GM21529 (cell line): ENCODE results near the gene TCERG1L.
"Not testable (repeated sequence)": the region's sequence is repeated elsewhere in the genome, so short reads cannot be mapped to it uniquely, and the experiment has no call there.

ENCODE experiments used
- ATAC-seq: cut with Tn5 transposase; IDR thresholded peaks from one replicate; pipeline ENCODE4 v1.9.1; 2021; ENCODE audit not compliant: unreplicated experiment

The TCERG1L gene

DNA sequence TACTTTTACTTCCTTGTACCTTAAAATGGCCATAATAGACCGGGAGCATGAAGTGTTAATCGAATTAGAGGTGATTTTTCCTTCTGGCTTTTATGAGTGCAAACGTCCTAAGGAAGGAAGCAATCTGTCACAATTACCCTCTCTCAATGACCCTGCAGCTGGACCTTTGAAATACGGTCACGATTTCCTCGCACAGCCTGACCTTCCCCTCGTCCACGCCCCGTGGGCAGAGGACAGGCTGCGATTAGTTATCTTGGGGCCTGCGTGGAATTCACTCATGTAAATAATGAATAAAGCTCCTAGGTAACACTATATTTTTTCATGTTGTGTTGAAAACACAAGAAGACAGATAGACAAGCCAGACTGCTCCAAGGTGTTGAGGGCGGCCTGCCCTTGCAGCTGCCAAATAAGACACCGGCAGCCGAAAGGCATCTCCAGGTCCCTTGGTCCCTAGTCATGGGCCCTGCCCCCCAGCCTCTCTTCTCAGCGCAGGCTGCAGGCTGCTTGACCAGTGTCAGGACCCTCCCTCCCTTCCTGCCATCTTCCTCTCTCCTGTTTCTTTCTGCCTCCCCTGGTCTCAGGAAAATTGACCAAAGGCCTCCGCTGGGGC is 199.9 kb downstream of the TCERG1L start:
- ATAC-seq, result no peak

DNA sequence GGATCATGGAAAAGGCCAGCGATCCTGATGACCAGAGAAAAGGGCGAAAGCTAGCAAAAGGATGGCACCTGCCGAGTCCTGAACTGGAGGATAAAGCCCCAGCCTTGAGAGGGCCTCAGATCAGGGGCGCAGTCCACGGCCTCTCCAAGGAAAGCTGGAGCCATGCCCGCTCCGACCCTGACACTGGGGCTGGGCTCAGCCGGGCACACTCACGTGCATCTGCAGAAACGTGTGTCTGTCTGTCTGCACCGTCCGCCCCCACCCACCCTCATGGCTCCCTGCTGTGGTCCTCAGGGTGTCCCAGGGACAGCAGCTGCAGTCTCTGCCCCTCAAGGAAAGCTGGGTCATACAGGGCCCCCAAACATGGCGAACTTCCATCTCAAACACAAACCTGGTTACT is 200.5 kb downstream of the TCERG1L start:
- ATAC-seq, result no peak

DNA sequence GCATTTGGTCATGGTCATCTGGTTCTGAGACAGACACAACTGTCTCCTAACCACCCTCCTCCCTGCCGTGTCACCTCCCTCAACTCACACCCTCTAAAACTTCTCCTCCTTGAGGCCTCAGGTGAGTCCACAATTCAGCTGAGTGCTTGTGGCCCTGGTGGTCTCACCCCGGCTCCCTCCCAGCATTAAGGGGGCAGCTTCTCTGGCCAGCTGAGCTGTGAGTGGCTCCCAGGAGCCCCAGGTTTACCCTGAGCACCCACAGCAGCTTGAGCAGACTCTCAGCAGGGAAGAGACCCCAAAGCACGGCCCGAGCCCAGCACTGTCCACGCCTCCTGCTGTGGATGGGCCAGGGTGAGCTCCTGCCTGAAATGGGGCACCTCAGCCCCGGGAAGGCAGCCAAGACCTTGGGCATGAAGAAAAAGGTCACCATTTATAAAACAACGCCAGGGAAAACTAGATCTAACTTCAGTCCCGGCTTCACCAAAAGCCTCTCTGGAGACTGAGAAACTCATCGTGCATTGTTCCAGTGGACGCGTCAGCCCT is 201.2 kb downstream of the TCERG1L start:
- no peak for ATAC-seq

DNA sequence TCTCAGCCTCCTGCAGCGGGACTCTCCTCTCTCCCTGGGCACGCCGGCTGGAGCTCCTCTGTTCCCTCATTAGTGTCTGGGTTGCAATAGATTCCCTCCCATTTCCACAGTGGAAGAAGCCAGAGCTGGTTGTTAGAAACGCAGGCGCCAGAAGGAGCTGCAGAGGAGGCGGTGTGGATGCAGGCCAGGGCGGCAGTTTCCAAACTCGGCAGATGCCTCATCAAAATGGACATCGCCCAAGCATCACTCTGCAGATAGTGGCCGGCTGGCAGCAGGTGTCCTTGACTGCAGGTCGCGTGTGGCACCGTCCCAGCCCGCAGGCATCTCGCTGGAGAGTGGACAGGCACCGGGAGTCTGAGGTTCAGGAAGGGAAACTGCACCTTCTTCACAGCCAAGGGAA is 201.8 kb downstream of the TCERG1L start:
- no peak for ATAC-seq

DNA sequence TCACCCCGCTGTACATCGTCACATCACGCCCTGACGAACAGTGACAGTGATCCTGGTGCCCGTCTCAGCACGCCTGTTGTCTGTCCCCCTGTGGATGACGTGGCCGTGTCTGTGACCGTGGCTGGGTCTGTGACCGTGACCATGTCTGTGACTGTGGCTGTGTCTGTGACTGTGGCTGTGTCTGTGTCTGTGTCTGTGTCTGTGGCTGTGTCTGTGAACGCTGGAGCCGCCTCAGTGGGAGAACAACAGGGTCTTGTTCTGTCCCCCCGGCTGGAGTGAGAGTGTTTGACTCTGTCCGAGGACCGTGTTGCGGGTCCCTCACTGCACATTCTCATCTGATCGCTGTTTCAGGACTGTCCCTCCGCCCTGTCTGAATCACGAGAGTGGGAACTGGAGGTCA is 202.2 kb downstream of the TCERG1L start:
- no peak for ATAC-seq

DNA sequence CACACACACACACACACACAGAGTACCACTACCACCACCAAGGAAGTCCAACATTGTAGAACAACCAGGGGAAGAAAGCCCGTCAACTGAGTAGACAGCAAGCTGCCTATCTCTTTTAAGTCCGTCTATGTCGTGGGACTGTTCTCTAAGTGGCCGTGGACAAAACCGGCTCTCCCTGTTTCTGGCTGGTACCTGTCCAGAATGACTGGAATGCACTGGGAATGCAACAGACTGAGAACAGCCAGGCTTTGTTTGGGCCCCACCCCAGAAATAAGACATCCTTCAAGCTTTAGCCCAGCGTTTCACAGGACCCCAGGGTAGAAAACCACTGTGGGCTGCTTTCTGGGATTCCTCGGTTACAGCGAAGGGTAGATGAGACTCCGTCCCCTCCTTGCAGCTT is 203.6 kb downstream of the TCERG1L start:
- no peak for ATAC-seq

DNA sequence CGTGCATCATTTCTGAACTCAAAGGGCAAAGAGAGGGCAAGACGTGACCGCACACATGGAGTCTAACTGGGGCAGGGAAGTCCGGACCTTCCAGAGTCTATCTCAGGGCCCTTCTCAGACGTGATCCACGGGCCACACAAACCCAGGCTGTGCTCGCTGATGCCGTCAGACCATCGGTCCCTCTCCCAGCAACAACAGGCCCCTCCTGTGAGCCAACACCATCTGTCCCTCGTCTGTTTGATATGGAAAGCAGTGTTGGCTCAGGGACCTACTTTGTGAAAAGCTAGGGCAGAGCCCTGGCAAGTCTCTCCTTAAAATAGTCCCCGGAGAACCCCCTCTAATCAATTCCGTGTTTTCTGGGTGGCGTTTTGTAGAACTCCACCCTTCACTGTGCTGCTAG is 208.8 kb downstream of the TCERG1L start:
- no peak for ATAC-seq

DNA sequence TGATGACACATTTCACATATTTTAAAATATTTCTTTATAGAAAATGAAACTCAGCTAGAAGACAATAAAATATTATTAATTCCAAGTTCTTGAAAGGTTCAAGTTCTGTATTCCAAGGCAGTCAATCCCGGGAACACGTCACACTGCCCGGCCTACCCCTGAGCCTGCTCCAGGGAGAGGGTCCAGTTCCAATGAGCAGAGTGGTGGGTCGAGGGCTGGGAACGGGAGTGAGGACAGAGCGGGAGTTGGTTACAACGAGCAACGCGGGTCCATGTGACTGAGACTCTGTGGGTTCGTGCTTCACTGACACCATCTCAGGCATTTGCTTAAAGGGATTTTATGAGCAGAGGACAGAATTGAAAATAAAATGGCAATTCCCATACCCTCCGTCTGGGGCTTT is 209.4 kb downstream of the TCERG1L start:
- no peak for ATAC-seq

DNA sequence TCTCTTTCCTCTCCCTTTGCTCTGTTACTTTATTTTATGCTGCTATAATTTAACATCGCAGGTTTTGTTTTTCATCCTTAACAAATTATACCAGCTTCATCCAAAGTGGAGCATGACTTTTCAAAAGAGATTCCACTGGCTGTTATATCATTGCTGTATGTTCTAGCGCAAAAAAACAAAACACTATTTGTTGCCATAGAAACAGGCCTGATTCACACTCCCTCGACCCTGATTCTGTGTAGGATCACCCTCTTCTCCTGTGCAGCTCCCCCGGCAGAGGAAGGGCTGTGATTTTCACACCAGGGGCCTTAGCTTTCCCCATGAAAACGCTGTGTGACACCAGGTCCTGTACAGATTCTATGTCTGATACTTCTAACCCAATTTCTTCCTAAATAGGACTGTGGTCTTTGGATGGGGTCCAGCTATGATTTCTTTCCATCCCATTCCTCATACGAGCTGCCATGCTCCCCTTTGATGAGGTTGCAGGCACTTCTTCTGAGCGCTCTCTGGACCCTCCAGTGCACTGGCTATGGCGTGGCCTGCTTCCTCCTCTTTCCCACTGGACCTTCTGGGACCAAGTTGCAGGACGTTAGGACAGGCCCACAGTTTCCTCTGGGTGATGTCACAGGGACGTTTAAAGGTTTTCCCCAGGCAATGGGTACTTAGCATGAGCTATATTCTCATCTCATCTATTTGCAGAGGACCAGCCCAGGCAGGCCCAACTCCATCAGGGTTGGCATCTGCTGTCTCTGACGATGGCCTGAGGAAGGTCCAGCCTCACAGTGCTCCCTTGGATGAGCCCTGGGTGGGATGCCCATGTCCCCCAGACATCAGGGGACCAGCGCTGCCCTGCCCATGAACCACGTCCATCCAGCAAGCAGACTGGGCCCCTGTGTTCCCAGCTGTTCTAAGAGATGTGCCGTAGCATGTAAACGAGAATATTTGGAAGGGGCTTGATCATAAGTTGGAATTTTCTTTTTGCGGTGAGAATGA is 210.8 kb downstream of the TCERG1L start:
- not testable (repeated sequence) for ATAC-seq

DNA sequence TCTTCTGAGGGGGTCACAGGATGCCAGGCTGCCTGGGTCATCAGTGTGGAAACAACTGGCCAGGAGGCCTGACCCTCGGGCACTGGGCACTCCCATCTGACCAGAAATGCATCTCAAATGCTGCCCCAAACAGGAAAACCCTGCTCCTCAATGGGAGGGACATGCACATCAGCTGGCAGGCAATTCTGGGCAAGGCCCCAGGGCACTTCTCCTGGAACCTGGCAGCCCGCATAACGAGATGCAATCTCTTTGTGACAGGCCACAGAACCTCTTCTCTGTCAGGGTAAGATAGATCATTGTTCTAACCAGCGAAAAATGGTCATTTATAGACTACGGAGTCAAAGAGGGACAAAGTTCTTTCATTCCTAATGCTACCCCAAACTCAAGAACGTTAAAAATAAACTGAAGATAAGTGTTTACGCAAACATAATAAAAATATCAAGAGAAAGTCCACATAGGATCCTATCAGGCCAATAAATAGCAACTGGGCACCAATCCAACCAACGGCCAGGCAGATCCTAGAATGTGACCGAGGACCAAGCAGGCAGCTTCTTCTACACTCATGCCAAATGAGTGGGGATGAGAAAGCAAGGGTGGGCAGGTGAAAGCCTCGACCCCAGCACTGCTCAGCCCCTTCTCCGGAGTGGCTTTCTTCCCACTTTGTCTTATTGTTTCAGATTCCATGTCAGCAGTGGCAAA is 212.3 kb downstream of the TCERG1L start:
- no peak for ATAC-seq

DNA sequence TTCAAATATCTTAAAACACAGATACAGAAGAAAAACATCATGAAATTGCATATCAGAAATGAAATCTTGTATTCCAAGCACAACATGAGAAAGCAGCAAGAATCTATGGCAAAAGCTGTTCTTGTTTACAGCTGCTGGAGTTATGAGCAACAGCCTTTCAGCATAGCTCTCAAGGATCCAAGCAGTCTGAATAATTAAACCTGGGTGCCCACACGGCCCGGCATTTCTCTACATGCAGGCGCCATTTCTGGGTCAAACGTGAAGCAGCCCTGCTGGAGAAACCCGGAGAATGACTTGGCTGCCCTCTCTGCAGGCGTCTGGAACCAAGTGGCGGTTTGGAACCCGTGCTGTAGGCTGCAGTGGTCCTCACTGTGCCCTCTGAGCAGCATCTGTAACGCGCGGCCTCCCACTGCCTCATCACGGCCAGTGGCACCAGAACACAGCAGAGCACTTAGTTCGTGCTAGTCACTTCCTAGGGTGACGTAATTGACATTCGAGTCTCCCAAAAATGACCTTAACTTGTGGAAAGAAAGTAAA is 213.0 kb downstream of the TCERG1L start:
- ATAC-seq, result no peak

DNA sequence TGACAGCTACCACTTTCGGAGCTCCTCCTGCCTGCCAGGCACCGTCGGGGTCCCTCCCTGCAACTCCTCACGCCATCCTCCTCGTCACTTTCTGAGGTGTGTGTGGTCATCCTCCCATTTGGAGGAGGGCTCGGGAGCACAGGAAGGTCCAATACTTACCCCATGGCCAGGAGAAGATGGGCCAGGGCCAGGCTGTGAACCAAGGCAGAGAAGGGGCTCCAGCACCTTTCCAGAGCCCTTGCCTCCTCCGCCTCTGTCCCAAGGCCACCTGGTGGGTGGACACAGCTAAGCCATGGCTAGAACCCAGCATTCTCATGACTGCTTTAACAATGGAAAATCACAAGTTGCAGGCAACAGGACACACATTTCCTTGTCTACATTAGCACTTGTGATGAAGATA is 215.5 kb downstream of the TCERG1L start:
- ATAC-seq, result no peak

DNA sequence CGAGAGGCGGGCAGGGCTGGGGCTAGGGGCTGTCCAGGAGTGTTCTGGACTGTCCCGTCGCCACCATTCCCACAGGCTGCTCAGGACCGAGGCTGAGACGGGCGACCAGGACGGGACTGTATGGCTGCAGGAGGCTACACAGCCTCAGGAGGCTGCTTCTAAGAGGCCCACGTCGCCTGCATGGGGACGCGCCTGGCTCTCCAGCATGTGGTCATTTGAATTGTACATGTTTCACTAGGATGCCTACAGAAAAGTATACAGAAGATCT is 216.3 kb downstream of the TCERG1L start:
- ATAC-seq, result no peak

DNA sequence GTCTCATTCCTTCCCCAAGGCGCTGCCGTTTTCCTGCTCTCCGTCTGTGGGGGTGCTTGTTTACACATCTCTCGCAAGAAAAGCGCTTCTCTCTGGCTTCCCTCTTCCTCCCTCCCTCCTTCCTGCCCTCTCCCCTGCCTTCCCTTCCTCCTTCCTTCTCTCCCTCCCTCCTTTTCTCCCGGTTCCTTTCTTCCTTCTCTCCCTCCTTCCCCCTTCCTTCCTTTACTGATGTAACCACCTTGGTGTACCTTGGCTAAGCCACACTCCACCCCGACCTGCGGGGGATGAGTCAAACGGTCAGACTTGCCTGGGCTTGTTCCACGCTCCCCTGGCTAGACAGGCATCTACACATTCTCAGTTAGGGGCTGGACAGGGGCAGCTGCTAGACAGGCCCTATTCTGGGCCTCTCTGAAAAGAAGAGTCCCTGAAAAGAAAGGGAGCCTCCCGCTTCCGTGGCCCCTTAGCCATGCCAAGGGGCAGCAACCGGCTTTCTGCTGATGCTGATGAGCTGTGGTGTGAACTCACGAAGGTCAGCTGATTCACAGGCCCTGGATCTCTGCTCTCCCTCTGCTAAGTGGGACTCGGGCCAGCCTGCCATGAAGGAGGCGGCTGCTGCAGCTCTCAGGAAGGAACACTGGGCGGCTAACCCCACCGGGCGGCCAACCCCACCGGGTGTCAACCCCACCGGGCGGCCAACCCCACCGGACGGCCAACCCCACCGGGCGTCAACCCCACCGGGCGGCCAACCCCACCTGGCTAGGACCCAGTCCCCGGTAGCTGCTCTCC is 216.8 kb downstream of the TCERG1L start:
- no peak for ATAC-seq

DNA sequence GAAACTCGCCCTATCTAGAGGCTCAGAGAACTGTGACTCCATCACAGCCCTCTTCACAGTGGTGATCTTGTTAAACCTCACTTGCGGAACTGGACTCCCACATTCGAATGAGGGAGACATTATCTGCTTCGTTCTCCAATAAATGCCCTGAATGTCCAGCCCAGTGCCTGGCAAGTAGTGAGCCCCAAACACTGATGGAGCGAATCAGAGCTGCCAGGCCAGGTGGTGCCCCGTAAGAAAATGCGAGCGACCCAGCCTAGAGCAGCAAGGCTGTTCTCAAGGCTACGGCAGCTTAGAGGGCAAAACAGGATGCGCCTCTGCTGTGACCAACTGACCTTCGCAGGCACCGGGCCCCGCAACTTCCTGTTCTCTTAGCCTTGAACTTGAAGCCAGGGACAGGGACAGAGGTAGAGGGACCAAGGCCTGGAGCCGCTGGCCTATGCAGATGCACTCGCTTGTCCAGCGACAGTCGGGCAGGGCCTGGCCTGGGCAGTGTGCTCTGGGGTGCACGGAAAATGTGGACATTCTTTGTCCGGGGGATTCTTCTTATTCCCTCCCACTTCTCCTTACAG is 217.6 kb downstream of the TCERG1L start:
- ATAC-seq, result no peak

DNA sequence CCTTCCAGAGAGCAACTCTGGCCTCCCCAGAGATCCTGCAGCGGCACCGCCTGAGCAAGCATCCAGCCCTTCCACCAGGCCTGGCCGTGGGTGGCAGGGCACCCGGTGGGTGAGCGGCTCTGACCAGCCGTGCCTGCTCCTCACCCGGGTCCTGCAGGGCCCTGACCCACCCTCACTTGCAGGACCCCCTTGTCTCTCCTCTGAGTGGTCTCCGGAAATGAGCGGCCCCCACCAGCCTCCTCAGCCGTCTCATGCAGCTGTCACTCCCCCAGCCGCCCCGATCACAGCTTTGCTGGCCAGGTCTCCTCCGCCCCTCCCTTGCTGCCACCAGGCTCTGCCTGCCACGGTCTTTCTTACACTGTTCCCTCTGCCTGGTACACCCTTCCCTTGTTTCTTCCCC is 218.2 kb downstream of the TCERG1L start:
- ATAC-seq, result no peak

DNA sequence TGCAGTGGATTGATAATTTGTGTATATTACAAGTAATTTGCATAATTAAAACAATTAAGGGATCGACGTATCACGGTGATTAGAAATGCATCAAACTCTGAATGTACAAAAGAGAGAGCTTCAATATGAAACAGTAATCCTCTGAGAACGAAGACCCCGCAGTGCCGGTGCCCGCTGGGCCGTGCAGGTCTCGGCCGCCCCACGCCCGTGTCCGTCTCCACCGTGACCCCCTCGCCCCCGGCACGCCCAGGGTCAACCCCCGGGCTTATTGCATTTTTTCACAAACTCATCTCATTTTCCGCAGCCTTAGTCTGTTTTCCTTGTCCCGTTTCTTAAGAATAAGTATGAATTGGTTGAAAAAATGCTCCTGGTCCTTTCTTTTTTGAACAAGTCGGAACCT is 218.6 kb downstream of the TCERG1L start:
- ATAC-seq, result no peak

DNA sequence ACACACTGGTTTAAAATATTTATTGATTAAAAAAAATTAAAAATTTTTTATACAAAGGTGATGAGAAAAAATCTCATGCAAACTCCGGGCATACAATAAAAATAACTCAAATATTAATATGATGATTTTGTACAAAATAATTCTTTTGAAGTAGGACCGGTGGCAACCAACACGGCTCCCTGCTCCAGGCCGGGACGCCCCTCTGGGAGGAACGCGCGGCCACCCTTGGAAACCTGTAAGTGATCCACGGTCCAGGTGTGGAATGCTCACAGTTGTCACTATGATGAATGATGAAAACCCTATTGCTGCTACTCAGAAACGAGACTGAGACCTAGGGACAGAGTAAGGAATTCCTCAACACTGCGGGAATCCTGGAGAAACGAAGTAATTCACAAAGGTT is 219.1 kb downstream of the TCERG1L start:
- no peak for ATAC-seq

DNA sequence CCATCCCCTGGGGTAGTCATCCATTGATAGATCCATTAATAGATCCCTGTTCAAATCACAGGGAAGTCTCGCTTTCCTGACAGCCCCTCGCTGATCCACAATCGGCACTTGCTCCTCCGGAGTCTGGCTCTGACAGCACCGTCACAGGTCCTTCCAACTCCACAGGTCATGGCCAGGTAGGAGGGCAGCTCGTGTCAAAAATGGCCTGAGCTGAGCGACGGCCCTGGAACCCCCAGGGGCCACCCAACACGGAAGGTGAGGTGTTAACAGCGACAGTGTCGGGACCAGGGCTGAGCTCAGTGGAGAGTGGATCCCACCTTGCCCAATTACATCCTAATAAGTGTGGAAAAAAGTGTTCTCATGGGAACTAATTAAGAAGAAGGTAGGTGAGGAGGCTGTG is 219.8 kb downstream of the TCERG1L start:
- no peak for ATAC-seq
